ENCODE results near the gene IDH3B.
"Not testable (repeated sequence)": the region's sequence is repeated elsewhere in the genome, so short reads cannot be mapped to it uniquely, and the experiment has no call there.

DNA sequence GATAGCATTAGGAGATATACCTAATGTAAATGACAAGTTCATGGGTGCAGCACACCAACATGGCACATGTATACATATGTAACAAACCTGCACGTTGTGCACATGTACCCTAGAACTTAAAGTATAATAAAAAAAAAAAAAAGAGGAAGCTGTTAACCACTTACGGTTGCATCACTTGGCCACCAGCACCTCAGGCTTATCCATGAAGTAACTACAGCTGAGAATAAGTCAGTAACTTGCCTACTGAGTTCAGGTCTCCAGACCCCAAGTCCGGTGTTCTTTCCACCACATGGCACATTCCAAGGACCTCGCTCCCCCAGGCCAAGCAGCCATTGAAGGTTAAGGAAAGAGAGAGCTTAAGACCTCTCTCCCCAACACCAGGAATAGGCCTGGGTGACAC lies 20.8 kb upstream of the IDH3B start:
- TF ChIP-seq, protein P1, sequence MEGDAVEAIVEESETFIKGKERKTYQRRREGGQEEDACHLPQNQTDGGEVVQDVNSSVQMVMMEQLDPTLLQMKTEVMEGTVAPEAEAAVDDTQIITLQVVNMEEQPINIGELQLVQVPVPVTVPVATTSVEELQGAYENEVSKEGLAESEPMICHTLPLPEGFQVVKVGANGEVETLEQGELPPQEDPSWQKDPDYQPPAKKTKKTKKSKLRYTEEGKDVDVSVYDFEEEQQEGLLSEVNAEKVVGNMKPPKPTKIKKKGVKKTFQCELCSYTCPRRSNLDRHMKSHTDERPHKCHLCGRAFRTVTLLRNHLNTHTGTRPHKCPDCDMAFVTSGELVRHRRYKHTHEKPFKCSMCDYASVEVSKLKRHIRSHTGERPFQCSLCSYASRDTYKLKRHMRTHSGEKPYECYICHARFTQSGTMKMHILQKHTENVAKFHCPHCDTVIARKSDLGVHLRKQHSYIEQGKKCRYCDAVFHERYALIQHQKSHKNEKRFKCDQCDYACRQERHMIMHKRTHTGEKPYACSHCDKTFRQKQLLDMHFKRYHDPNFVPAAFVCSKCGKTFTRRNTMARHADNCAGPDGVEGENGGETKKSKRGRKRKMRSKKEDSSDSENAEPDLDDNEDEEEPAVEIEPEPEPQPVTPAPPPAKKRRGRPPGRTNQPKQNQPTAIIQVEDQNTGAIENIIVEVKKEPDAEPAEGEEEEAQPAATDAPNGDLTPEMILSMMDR (IDR thresholded peaks at IDR 0.05), result not testable (repeated sequence)
- not testable (repeated sequence) for TF ChIP-seq POLR2A (IDR thresholded peaks at IDR 0.05)
